H1 (cell line): ENCODE measurements around the gene PLEKHN1. TPM values are rescaled to one million over a fixed set of nuclear protein-coding genes. Genes with fewer than 3 reads are reported as not detected.

Source experiments
- ASH2L ChIP-seq: fragments of 200-600, 300-600 bp; sonication (generic); IDR thresholded peaks from one replicate; pipeline ENCODE4 v1.7.1; 2017; ENCODE audit warnings: low read length
- BACH1 ChIP-seq: IDR thresholded peaks from 2 replicates; pipeline ENCODE4 v1.6.1; 2012; ENCODE audit warnings: low read length, improper control_type of control experiment
- CBX8 ChIP-seq: fragments of 300-800, 300-1000 bp; sonication (generic); IDR thresholded peaks from 2 replicates; pipeline ENCODE4 v1.7.1; 2016; ENCODE audit warnings: low read depth, low read length, borderline replicate concordance
- CHD2 ChIP-seq: IDR thresholded peaks from 2 replicates; pipeline ENCODE4 v1.6.1; 2012; ENCODE audit warnings: low read length, improper control_type of control experiment
- EZH2 ChIP-seq: fragments of 200-600 bp; sonication (generic); IDR thresholded peaks from 2 replicates; pipeline ENCODE4 v1.7.1; 2012; ENCODE audit warnings: low read depth, mild to moderate bottlenecking, moderate library complexity, low read length, inconsistent platforms; ENCODE audit not compliant: severe bottlenecking
- RNF2 ChIP-seq: fragments of 200-900, 300-1000 bp; sonication (generic); IDR thresholded peaks from 2 replicates; pipeline ENCODE4 v1.7.1; 2016; ENCODE audit warnings: borderline replicate concordance, low read depth, mild to moderate bottlenecking, antibody characterized with exemption, low read length; ENCODE audit not compliant: poor library complexity, severe bottlenecking; ENCODE audit errors: missing control alignments
- RXRA ChIP-seq: IDR thresholded peaks from 2 replicates; pipeline ENCODE4 v1.6.1; 2011; ENCODE audit warnings: low read depth, mild to moderate bottlenecking, low read length, moderate library complexity; ENCODE audit not compliant: insufficient read depth
- polyA plus RNA-seq, 7 experiments: library from polyadenylated mRNA; depleted of rRNA in 3 of 7; stranded (reverse) in 5 of 7; unstranded in 2 of 7; fragments of >200 nt in 5 of 7; fragments of 200-250 nt in 2 of 7; gene quantifications; 1 replicate in 5 of 7; 2 replicates in 1 of 7; 4 replicates in 1 of 7; pipeline versions ENCODE4 v1.2.1 to v1.2.3, GENCODE V29; 2011 to 2013; ENCODE audit warnings: missing spikeins in 2 of 7, mixed read lengths in 2 of 7
- total RNA-seq: library from RNA; stranded (reverse); fragmentation: NEBNext Ultra II Directional; extraction: Animal tissue kit (Norgen Biotek cat#: 25700); gene quantifications from 2 replicates; pipeline ENCODE4 v1.2.1, GENCODE V29; 2021
- TF ChIP-seq, protein P1 (sequence below): IDR thresholded peaks from 2 replicates; pipeline ENCODE4 v1.6.1; 2012; ENCODE audit warnings: inconsistent platforms

The PLEKHN1 gene
- total and polyA plus RNA-seq, 2 of the 8 experiments (the other 6 are each of a cell fraction or from before 2014, with no cell fraction given) = 0.39 to 1.5 TPM

DNA sequence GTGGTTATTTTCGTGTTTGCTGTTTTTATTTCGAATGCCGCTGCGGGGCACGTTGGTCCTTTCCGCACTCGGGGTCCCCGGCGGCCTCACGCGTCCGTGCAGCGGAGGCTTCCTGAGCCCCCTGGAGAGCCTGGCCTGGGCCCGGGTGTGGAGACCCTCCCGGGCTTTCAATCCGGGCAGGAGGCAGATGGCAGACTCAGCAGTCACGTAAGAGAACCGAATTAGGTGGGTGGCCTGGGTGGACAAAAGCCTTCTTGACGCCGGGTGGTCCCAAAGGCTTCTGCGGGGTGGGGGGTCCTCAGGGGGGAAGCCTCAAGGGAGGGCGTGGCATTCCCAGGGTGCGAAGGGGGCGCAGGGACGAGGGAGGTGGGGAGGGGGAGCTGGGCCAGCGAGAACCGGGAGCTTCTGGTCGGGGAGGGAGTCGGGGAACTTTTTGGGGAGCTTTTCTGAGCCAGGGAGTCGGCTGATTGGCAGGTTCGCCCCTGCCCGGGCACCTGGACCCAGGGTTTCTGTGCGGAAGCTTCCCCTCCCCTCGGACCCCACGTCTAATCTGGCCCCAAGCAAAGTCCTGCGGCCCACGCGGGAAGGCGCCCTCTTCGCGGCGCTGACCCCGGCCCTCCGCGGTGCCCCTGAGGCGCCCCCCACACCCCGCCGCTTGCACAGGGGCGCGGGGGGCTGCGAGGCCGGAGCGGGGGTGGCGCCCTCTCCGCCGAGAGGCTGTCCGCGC is 34.9 kb downstream of the PLEKHN1 start (continued):
- TF ChIP-seq EZH2 (peak; percentile 55), RXRA (no peak), CHD2 (no peak), ASH2L (peak; percentile 52), CBX8 (no peak), RNF2 (peak; percentile 31), BACH1 (no peak)
- TF ChIP-seq, protein P1, sequence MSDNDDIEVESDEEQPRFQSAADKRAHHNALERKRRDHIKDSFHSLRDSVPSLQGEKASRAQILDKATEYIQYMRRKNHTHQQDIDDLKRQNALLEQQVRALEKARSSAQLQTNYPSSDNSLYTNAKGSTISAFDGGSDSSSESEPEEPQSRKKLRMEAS = no peak
